Measurements from ENCODE around the gene ADGRG6. TPM values are rescaled to one million over a fixed set of nuclear protein-coding genes. Genes with fewer than 3 reads are reported as not detected.
A peak's percentile ranks its signal among the peaks of the same experiment; 100 is the strongest.

Gene ADGRG6
- total RNA-seq, 1 experiment from 2014 or later = 5.3 TPM

GRCh38 chr6:142339968-142340658 is 38.3 kb downstream of the ADGRG6 start (continued):
- TF ChIP-seq ZNF532 (CRISPR knock-in tag; IDR thresholded peaks at IDR 0.05; ENCODE audit: borderline replicate concordance) (no peak), ZSCAN18 (CRISPR knock-in tag; IDR thresholded peaks at IDR 0.05) (no peak), IRF1 (CRISPR knock-in tag; IDR thresholded peaks at IDR 0.05) (no peak), SP1 (CRISPR knock-in tag; conservative IDR thresholded peaks at IDR 0.05) (no peak)

- CTCF ChIA-PET = no interaction called here
- TF ChIP-seq ZSCAN18 (CRISPR knock-in tag; IDR thresholded peaks at IDR 0.05) (no peak), NR1H2 (CRISPR knock-in tag; IDR thresholded peaks at IDR 0.05) (no peak), ZNF317 (CRISPR knock-in tag; IDR thresholded peaks at IDR 0.05; ENCODE audit: borderline replicate concordance, low read depth) (0 out of 2 replicates have a peak, but pooled peaks have one; percentile 6), ATF3 (CRISPR knock-in tag; conservative IDR thresholded peaks at IDR 0.05) (no peak), SMAD3 (CRISPR knock-in tag; IDR thresholded peaks at IDR 0.05; ENCODE audit: borderline replicate concordance) (no peak)
- no peak for ATAC-seq
These were observed 40.1 kb downstream of the ADGRG6 start for GRCh38 chr6:142341855-142342330.

GRCh38 chr6:142342986-142343385 is 41.2 kb downstream of the ADGRG6 start:
- POLR2A ChIA-PET = no interaction called here
- Mint-ChIP-seq H3K27ac (no peak overlapping the region), H3K36me3 (no peaks in the 10 kb centered on the region), H3K4me3 (no peak overlapping the region), H3K27me3 (ENCODE audit: low read depth) (no peaks in the 10 kb centered on the region), H3K9me3 (peaks cover 7% of the 10 kb centered on the region), H3K4me1 (peaks cover 22% of the 10 kb centered on the region)
- ATAC-seq (no peak), DNase-seq (ENCODE audit: low spot score) (no peak)
- CTCF ChIA-PET = no interaction called here
- TF ChIP-seq CTCF (IDR thresholded peaks at IDR 0.05) (no peak), ATF3 (CRISPR knock-in tag; conservative IDR thresholded peaks at IDR 0.05) (no peak), PRRX2 (CRISPR knock-in tag; IDR thresholded peaks at IDR 0.05) (no peak)

More at GRCh38 chr6:142341855-142342330, 40.1 kb downstream of the ADGRG6 start:
- H3K27me3 Mint-ChIP-seq (ENCODE audit: low read depth) = no peaks in the 10 kb centered on the region
- no peak for DNase-seq (ENCODE audit: low spot score)
- H3K9me3 Mint-ChIP-seq = peaks cover 7% of the 10 kb centered on the region
- peaks cover 22% of the 10 kb centered on the region for H3K4me1 Mint-ChIP-seq
- H3K27ac Mint-ChIP-seq = peak overlapping the region; percentile 69; the same call in 1 of the 2 replicates
- no peak overlapping the region for H3K4me3 Mint-ChIP-seq
- POLR2A ChIA-PET = no interaction called here
- no peaks in the 10 kb centered on the region for H3K36me3 Mint-ChIP-seq
